GM12872 (cell line): ENCODE results near the gene FNDC3B.

Source experiments
- TF ChIP-seq, protein P1 (sequence below): IDR thresholded peaks from 3 replicates; pipeline ENCODE4 v1.5.1; 2011; ENCODE audit warnings: low read depth, mild to moderate bottlenecking, low read length, moderate library complexity; ENCODE audit not compliant: insufficient read depth

FNDC3B gene

DNA sequence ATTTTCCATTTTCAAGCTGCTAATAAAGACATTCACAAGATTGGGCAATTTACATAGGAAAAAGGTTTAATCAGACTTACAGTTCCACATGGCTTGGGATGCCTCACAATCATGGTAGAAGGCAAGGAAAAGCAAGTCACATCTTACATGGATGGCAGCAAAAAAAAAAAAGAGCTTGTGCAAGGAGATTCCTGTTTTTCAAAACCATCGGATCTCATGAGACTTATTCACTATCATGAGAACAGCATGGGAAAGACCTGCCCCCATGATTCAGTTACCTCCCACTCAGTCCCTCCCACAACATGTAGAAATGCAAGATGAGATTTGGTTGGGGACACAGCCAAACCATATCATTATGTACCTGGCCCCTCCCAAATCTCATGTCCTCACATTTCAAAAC lies 202.0 kb downstream of the FNDC3B start:
- TF ChIP-seq, protein P1, sequence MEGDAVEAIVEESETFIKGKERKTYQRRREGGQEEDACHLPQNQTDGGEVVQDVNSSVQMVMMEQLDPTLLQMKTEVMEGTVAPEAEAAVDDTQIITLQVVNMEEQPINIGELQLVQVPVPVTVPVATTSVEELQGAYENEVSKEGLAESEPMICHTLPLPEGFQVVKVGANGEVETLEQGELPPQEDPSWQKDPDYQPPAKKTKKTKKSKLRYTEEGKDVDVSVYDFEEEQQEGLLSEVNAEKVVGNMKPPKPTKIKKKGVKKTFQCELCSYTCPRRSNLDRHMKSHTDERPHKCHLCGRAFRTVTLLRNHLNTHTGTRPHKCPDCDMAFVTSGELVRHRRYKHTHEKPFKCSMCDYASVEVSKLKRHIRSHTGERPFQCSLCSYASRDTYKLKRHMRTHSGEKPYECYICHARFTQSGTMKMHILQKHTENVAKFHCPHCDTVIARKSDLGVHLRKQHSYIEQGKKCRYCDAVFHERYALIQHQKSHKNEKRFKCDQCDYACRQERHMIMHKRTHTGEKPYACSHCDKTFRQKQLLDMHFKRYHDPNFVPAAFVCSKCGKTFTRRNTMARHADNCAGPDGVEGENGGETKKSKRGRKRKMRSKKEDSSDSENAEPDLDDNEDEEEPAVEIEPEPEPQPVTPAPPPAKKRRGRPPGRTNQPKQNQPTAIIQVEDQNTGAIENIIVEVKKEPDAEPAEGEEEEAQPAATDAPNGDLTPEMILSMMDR, result no peak

DNA sequence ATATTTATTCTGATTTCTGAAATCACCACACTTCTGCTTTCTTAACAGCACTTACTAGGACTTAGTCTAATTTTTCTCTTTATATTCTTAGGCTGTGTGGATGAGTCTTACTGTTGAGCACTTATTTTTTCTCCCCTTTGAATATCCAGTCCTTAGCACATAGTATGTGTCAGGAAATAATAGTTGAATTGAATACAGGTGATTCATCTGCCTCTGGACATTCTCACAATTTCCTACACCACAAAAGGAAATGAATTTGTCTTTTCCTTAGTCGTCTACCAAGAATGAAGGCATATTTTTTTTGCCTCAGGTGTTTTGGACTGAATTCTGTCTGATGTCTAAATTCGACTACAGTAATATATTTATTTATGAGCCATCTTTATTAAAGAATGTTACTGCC lies 204.6 kb downstream of the FNDC3B start:
- TF ChIP-seq, protein P1, result no peak

GRCh38 chr3:172245241-172245640 lies 205.9 kb downstream of the FNDC3B start:
- TF ChIP-seq, protein P1, result no peak

- TF ChIP-seq, protein P1, result no peak
Measured at GRCh38 chr3:172246107-172246844, 206.9 kb downstream of the FNDC3B start.

DNA sequence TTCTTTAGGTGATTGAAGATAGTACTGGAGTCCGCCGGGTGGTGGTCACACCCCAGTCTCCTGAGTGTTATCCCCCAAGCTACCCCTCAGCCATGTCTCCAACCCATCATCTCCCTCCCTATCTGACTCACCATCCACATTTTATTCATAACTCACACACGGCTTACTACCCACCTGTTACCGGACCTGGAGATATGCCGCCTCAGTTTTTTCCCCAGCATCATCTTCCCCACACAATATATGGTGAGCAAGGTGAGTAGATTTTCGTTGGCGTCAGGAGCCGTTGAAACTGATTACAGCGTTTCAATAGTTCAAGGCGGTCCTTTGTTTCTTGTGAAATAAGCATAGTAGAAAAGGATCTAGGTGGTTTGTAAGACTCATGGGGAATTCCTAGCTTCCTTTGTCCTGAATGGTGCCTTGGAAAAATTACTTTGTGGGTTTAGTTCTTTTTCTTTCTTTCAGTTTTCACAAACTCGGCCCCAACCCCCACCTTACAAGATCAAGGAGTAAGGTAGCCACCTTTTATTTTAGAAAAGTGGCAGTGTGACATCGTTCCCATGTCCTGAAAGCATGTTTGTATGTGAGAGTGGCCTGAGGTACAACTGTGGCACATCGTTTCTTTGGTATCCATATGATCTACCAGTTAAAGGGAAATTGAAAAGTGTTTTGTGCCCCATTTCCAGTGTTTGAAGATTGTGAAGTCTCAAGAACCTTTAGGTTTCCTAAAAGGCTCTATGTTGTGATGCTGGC lies 208.3 kb downstream of the FNDC3B start:
- TF ChIP-seq, protein P1, result no peak

GRCh38 chr3:172249039-172249438 lies 209.7 kb downstream of the FNDC3B start:
- TF ChIP-seq, protein P1, result no peak

DNA sequence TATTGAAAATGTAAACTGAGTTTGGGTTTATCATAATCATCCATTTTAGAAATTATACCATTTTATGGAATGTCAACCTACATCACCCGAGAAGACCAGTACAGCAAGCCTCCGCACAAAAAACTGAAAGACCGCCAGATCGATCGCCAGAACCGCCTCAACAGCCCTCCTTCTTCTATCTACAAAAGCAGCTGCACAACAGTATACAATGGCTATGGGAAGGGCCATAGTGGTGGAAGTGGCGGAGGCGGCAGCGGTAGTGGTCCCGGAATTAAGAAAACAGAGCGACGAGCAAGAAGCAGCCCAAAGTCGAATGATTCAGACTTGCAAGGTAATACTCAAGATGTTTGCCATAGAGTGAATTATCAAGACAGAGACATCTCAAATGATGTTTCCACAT lies 211.8 kb downstream of the FNDC3B start:
- TF ChIP-seq, protein P1, result no peak
